Testis (tissue), 2 donors: Measurements from ENCODE around the gene IFFO2.

Experiments used
- CTCF ChIP-seq, 3 experiments: fragments of 450-650 bp in 2 of 3; fragments of 200-600 bp in 1 of 3; sonication (generic) in 1 of 3; IDR thresholded peaks; one replicate each; pipeline ENCODE4 v1.5.1; 2016 to 2019; ENCODE audit warnings: antibody characterized with exemption in 3 of 3, mild to moderate bottlenecking in 2 of 3, moderate library complexity in 1 of 3
- POLR2A ChIP-seq: fragments of 450-650 bp; IDR thresholded peaks from one replicate; pipeline ENCODE4 v1.6.1; 2017; ENCODE audit warnings: antibody characterized with exemption, mild to moderate bottlenecking, moderate library complexity

DNA sequence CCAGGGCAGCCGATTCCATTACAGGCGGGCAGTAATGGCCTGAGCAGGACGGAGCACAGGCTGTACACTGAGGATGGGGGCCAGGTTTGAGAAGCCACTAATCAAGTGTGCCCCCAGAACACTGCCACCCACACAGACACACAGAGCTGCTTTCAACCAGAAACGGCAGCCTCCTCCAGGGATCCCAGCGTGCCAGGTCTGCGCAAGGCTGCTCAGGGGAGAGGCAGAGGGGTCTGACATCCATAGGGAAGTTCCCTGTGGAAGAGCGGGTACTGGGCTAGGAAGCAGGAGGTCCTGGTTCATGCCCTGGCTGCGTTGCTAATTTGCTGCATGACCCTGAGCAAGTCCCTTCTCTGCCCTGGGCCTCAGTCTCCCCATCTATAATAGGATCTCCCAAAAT lies 28.1 kb downstream of the IFFO2 start:
- TF ChIP-seq CTCF (IDR thresholded peaks at IDR 0.05) = no peak
- TF ChIP-seq POLR2A = no peak
